Astrocyte of the cerebellum (primary cell): ENCODE data around the gene SLC12A9.

ENCODE experiments used
- DNase-seq: peaks from one replicate; pipeline ENCODE4 v3.0.0-alpha.2; 2011; ENCODE audit warnings: low read depth
- H3K4me3 ChIP-seq: 2 replicates; pipeline ENCODE4 v1.5.1; 2011; ENCODE audit warnings: mild to moderate bottlenecking, low read depth, low read length, moderate library complexity
- CTCF ChIP-seq: IDR thresholded peaks from 2 replicates; pipeline ENCODE4 v1.5.1; 2012; ENCODE audit warnings: low read length, low read depth, moderate library complexity, mild to moderate bottlenecking; ENCODE audit errors: missing control alignments
- in situ Hi-C: cut with HindIII; loops from 2 replicates; pipeline ENCODE4 v1.10.0; 2017; ENCODE audit warnings: low sequenced_read_pairs

SLC12A9 gene

GRCh38 chr7:100882785-100883526 is 30.4 kb downstream of the SLC12A9 start:
- no peak for TF ChIP-seq CTCF
- no peak overlapping the region for H3K4me3 ChIP-seq
- DNase-seq: no peak
- in situ Hi-C loops: loop anchor here (10.0 kb wide), 3 partner anchors 62 to 202 kb away; partner anchors contain the start of genes MUC3A and TRIM56

GRCh38 chr7:100884736-100885439 is 32.4 kb downstream of the SLC12A9 start:
- in situ Hi-C loops: loop anchor here (10.0 kb wide), 3 partner anchors 60 to 200 kb away; partner anchors contain the start of genes MUC3A and TRIM56
- DNase-seq: no peak
- no peak overlapping the region for H3K4me3 ChIP-seq
- no peak for TF ChIP-seq CTCF

- no peak for DNase-seq
- H3K4me3 ChIP-seq: no peak overlapping the region
- in situ Hi-C loops: loop anchor here (10.0 kb wide), 3 partner anchors 59 to 199 kb away; partner anchors contain the start of genes MUC3A and TRIM56
- no peak for TF ChIP-seq CTCF
Measured at GRCh38 chr7:100885440-100886141, 33.1 kb downstream of the SLC12A9 start.

GRCh38 chr7:100886142-100886935 is 33.8 kb downstream of the SLC12A9 start:
- in situ Hi-C loops: loop anchor here (10.0 kb wide), 3 partner anchors 58 to 198 kb away; partner anchors contain the start of genes MUC3A and TRIM56
- TF ChIP-seq CTCF: no peak
- no peak overlapping the region for H3K4me3 ChIP-seq

GRCh38 chr7:100886936-100887515 is 34.5 kb downstream of the SLC12A9 start:
- in situ Hi-C loops: loop anchor here (10.0 kb wide), 3 partner anchors 58 to 198 kb away; partner anchors contain the start of genes MUC3A and TRIM56
- no peak for DNase-seq
- H3K4me3 ChIP-seq: no peak overlapping the region
- TF ChIP-seq CTCF: no peak

More at GRCh38 chr7:100886142-100886935, 33.8 kb downstream of the SLC12A9 start:
- no peak for DNase-seq
